SK-N-SH (cell line): ENCODE results near the gene TMEM126B. TPM values are rescaled to one million over a fixed set of nuclear protein-coding genes. Genes with fewer than 3 reads are reported as not detected.

ENCODE experiments used
- CTCF ChIA-PET: fragments of 300-600, 350-600 bp; formaldehyde crosslinking; extraction: SDS; loops from one replicate; lab custom pipeline; 2021; lab: Yijun Ruan, JAX
- POLR2A ChIA-PET: fragments of 350-600 bp; sonication (Branson Sonifier 250); formaldehyde crosslinking; extraction: SDS; loops from one replicate; lab custom pipeline; 2020; ENCODE audit warnings: antibody characterized with exemption, inconsistent platforms; lab: Yijun Ruan, JAX
- DNase-seq: peaks from one replicate; pipeline ENCODE4 v3.0.0; 2012
- H2AFZ ChIP-seq: fragments of 200-600 bp; sonication (generic); 2 replicates; pipeline ENCODE4 v1.8.1; 2016; ENCODE audit warnings: antibody characterized with exemption, mild to moderate bottlenecking, low read depth
- H3F3A ChIP-seq: fragments of 200-600 bp; sonication (generic); replicated peaks from 2 replicates; pipeline ENCODE3; 2016; ENCODE audit warnings: antibody characterized with exemption, mild to moderate bottlenecking; ENCODE audit not compliant: insufficient read depth
- H3K27ac ChIP-seq, 2 experiments: fragments of 200-500 bp in 1 of 2; fragments of 200-600 bp in 1 of 2; sonication (Bioruptor generic) in 1 of 2; sonication (generic), shearing (Covaris generic) in 1 of 2; 2 replicates each; pipeline versions ENCODE4 v1.5.1 to v1.6.1; 2014 to 2016; ENCODE audit warnings: low read depth in 2 of 2, inconsistent platforms in 1 of 2, low read length in 1 of 2, mild to moderate bottlenecking in 1 of 2, mixed read lengths in 1 of 2
- H3K27me3 ChIP-seq: fragments of 200-600 bp; sonication (generic), shearing (Covaris generic); 2 replicates; pipeline ENCODE4 v1.6.1; 2016; ENCODE audit warnings: mixed run types; ENCODE audit not compliant: insufficient read depth
- H3K36me3 ChIP-seq, 2 experiments: fragments of 200-500 bp in 1 of 2; fragments of 200-600 bp in 1 of 2; sonication (Bioruptor generic) in 1 of 2; sonication (generic) in 1 of 2; replicated peaks in 1 of 2; 2 replicates each; pipeline versions ENCODE3 to v1.5.1; 2014 to 2016; ENCODE audit warnings: low read length in 1 of 2, mild to moderate bottlenecking in 1 of 2; ENCODE audit not compliant: insufficient read depth in 2 of 2, control insufficient read depth in 1 of 2
- H3K4me1 ChIP-seq, 2 experiments: fragments of 200-500 bp in 1 of 2; fragments of 200-600 bp in 1 of 2; sonication (Bioruptor generic) in 1 of 2; sonication (generic), shearing (Covaris generic) in 1 of 2; 2 replicates each; pipeline versions ENCODE4 v1.5.1 to v1.6.1; 2014 to 2016; ENCODE audit warnings: low read depth in 1 of 2, low read length in 1 of 2, mixed run types in 1 of 2; ENCODE audit not compliant: insufficient read depth in 2 of 2, control insufficient read depth in 1 of 2
- H3K4me2 ChIP-seq: fragments of 200-600 bp; sonication (generic), shearing (Covaris generic); 2 replicates; pipeline ENCODE4 v1.6.1; 2017; ENCODE audit warnings: mixed run types
- H3K4me3 ChIP-seq, 2 experiments: fragments of 200-500 bp in 1 of 2; fragments of 200-600 bp in 1 of 2; sonication (Bioruptor generic) in 1 of 2; sonication (generic), shearing (Covaris generic) in 1 of 2; 2 replicates each; pipeline versions ENCODE4 v1.5.1 to v1.8.1; 2014 to 2016; ENCODE audit warnings: low read depth in 2 of 2, inconsistent platforms in 1 of 2, low read length in 1 of 2, mild to moderate bottlenecking in 1 of 2, mixed read lengths in 1 of 2, moderate library complexity in 1 of 2
- H3K79me2 ChIP-seq: fragments of 200-600 bp; sonication (generic); 2 replicates; pipeline ENCODE4 v1.8.1; 2017; ENCODE audit warnings: mild to moderate bottlenecking; ENCODE audit not compliant: insufficient read depth
- H3K9ac ChIP-seq: fragments of 200-600 bp; sonication (generic); 2 replicates; pipeline ENCODE4 v1.6.1; 2017; ENCODE audit warnings: mixed run types
- H3K9me2 ChIP-seq: fragments of 200-600 bp; sonication (generic); 2 replicates; pipeline ENCODE4 v1.6.1; 2017; ENCODE audit warnings: mixed run types
- H3K9me3 ChIP-seq: fragments of 200-600 bp; sonication (generic); 2 replicates; pipeline ENCODE4 v1.6.1; 2017; ENCODE audit warnings: mixed run types, mild to moderate bottlenecking, moderate library complexity
- H4K20me1 ChIP-seq: fragments of 200-600 bp; sonication (generic); 2 replicates; pipeline ENCODE4 v1.6.1; 2017; ENCODE audit warnings: mild to moderate bottlenecking, mixed run types; ENCODE audit not compliant: insufficient read depth
- CTCF ChIP-seq: fragments of 200-600 bp; sonication (generic); IDR thresholded peaks from 2 replicates; pipeline ENCODE4 v1.6.1; 2017; ENCODE audit warnings: antibody characterized with exemption, mild to moderate bottlenecking, moderate library complexity
- ELF1 ChIP-seq: IDR thresholded peaks from 2 replicates; pipeline ENCODE4 v1.4.0; 2012
- EP300 ChIP-seq, 2 experiments: IDR thresholded peaks; 2 replicates each; pipeline versions ENCODE4 v1.4.0 to v1.6.1; 2012; ENCODE audit warnings: borderline replicate concordance in 1 of 2, low read depth in 1 of 2, low read length in 1 of 2
- FOSL2 ChIP-seq: IDR thresholded peaks from 2 replicates; pipeline ENCODE4 v1.4.0; 2012; ENCODE audit warnings: low read depth, mild to moderate bottlenecking, moderate library complexity, borderline replicate concordance
- FOXJ3 ChIP-seq: sonication (generic); formaldehyde crosslinking; IDR thresholded peaks from 2 replicates; pipeline ENCODE4 v1.5.1; 2020; ENCODE audit warnings: mild to moderate bottlenecking, missing genetic modification reagents
- FOXM1 ChIP-seq: IDR thresholded peaks from 2 replicates; pipeline ENCODE4 v1.4.0; 2012; ENCODE audit warnings: low read depth, mild to moderate bottlenecking
- GATA2 ChIP-seq: sonication (generic); formaldehyde crosslinking; IDR thresholded peaks from 2 replicates; pipeline ENCODE4 v1.5.0; 2020; ENCODE audit warnings: mild to moderate bottlenecking, missing genetic modification reagents
- MAX ChIP-seq: IDR thresholded peaks from 2 replicates; pipeline ENCODE4 v1.4.0; 2012; ENCODE audit warnings: low read depth
- MXI1 ChIP-seq: IDR thresholded peaks from 2 replicates; pipeline ENCODE4 v1.6.1; 2012; ENCODE audit warnings: mild to moderate bottlenecking, low read depth, low read length, improper control_type of control experiment
- NRF1 ChIP-seq: IDR thresholded peaks from 2 replicates; pipeline ENCODE4 v1.6.1; 2012; ENCODE audit warnings: low read depth, mild to moderate bottlenecking, low read length
- POLR2AphosphoS5 ChIP-seq: IDR thresholded peaks from 2 replicates; pipeline ENCODE4 v1.6.1; 2012; ENCODE audit warnings: low read depth, low read length
- RAD21 ChIP-seq: IDR thresholded peaks from 2 replicates; pipeline ENCODE4 v1.6.1; 2012; ENCODE audit warnings: mild to moderate bottlenecking, low read length
- RCOR1 ChIP-seq: fragments of 150-350 bp; IDR thresholded peaks from 2 replicates; pipeline ENCODE4 v1.6.1; 2017; ENCODE audit warnings: antibody characterized with exemption, low read length
- RFX5 ChIP-seq: IDR thresholded peaks from 2 replicates; pipeline ENCODE4 v1.6.1; 2012; ENCODE audit warnings: mild to moderate bottlenecking, improper control_type of control experiment, low read length
- RXRA ChIP-seq: IDR thresholded peaks from 2 replicates; pipeline ENCODE4 v1.4.0; 2012; ENCODE audit warnings: low read depth, mild to moderate bottlenecking, borderline replicate concordance
- SIN3A ChIP-seq: IDR thresholded peaks from 2 replicates; pipeline ENCODE4 v1.6.1; 2012; ENCODE audit warnings: low read depth, mild to moderate bottlenecking, low read length, moderate library complexity, borderline replicate concordance
- TAF1 ChIP-seq: IDR thresholded peaks from 2 replicates; pipeline ENCODE4 v1.6.1; 2012; ENCODE audit warnings: low read depth, mild to moderate bottlenecking, low read length, moderate library complexity, borderline replicate concordance
- TCF12 ChIP-seq: IDR thresholded peaks from 2 replicates; pipeline ENCODE4 v1.4.0; 2012
- USF1 ChIP-seq: IDR thresholded peaks from 2 replicates; pipeline ENCODE4 v1.4.0; 2012; ENCODE audit warnings: low read depth, borderline replicate concordance
- YY1 ChIP-seq: IDR thresholded peaks from 2 replicates; pipeline ENCODE4 v1.4.0; 2012; ENCODE audit warnings: low read depth, mild to moderate bottlenecking
- ZBTB33 ChIP-seq: IDR thresholded peaks from 2 replicates; pipeline ENCODE4 v1.4.0; 2012; ENCODE audit warnings: low read depth, borderline replicate concordance
- WGBS: methylation state at CpG from one replicate; pipeline ENCODE4 v1.1.6; 2017; ENCODE audit warnings: low lambda C conversion rate; 5-methylcytosine and 5-hydroxymethylcytosine counted together
- polyA plus RNA-seq, 3 experiments: library from polyadenylated mRNA; depleted of rRNA; stranded (reverse); fragments of >200 nt; gene quantifications; 2 replicates each; pipeline ENCODE4 v1.2.3, GENCODE V29; 2012

Gene TMEM126B
- polyA plus RNA-seq, 1 of the 3 experiments (the other 2 are of a cell fraction), result 27.7 TPM

- TF ChIP-seq CTCF (no peak), GATA2 (CRISPR knock-in tag) (no peak), POLR2AphosphoS5 (peak; percentile 97)
- TF ChIP-seq, all 33 proteins: peak for 10
Observed at GRCh38 chr11:85664615-85665481, 36.5 kb downstream of the TMEM126B start, which contains the start of gene CREBZF (continued).

- H3K79me2 ChIP-seq, result peaks cover 39% of the 10 kb centered on the region
- CTCF ChIA-PET, result interaction anchor here (2.0 kb wide), 1 partner anchor 29 kb away, joined by 4 read pairs; no protein-coding TSS in a partner anchor
- WGBS, result 79% methylated on average over 5 of the region's 5 CpGs
- POLR2A ChIA-PET, result no interaction called here
- no peak overlapping the region for H3K9ac ChIP-seq
- H3K36me3 ChIP-seq, result peaks cover 27% of the 10 kb centered on the region in 2 experiments
- H3K27ac ChIP-seq, result peak overlapping the region in 1 of 2 experiments; percentile 95; a peak in 1 of 4 replicates
- H3K4me3 ChIP-seq, result no peak overlapping the region
- H3K4me2 ChIP-seq, result no peak overlapping the region
- no peaks in the 10 kb centered on the region for H3K9me3 ChIP-seq
- no peak for DNase-seq
- no peaks in the 10 kb centered on the region for H3K27me3 ChIP-seq
- H4K20me1 ChIP-seq, result peaks cover 36% of the 10 kb centered on the region
- H3K4me1 ChIP-seq, result peaks cover 9 to 13% of the 10 kb centered on the region in 2 experiments; a peak in 3 of 4 replicates
- TF ChIP-seq ELF1 (no peak), RCOR1 (no peak), RXRA (no peak), USF1 (no peak), FOXJ3 (CRISPR knock-in tag) (no peak), SIN3A (no peak), GATA2 (CRISPR knock-in tag) (no peak), FOSL2 (no peak)
- H3F3A ChIP-seq, result no peaks in the 10 kb centered on the region
- H3K9me2 ChIP-seq, result 0 out of 2 replicates have a peak, but pooled peaks cover 3% of the 10 kb centered on the region
- peak overlapping the region; percentile 86; the same call in 1 of the 2 replicates for H2AFZ ChIP-seq
Observed at GRCh38 chr11:85665733-85666132, 37.3 kb downstream of the TMEM126B start.

- ChIA-PET CTCF (no interaction called here), POLR2A (no interaction called here)
- 0 out of 2 replicates have a peak, but pooled peaks cover 3% of the 10 kb centered on the region for H3K9me2 ChIP-seq
- no peak overlapping the region for H2AFZ ChIP-seq
- DNase-seq, result no peak
- H3K4me1 ChIP-seq, result peaks cover 0 to 4% of the 10 kb centered on the region in 2 experiments; a peak in 2 of 4 replicates
- H3K27ac ChIP-seq, result no peak overlapping the region
- H3K9ac ChIP-seq, result no peak overlapping the region
- H3K9me3 ChIP-seq, result no peaks in the 10 kb centered on the region
- H3K27me3 ChIP-seq, result no peaks in the 10 kb centered on the region
- H3K4me3 ChIP-seq, result no peak overlapping the region
- TF ChIP-seq RXRA (no peak), ZBTB33 (no peak), FOSL2 (no peak), NRF1 (no peak), RCOR1 (no peak), EP300 (IDR thresholded peaks at IDR 0.05; ENCODE audit: borderline replicate concordance in 1 of 2, low read depth in 1 of 2, low read length in 1 of 2) (no peak), TAF1 (no peak), MXI1 (no peak), RAD21 (no peak), RFX5 (no peak), TCF12 (no peak), YY1 (no peak), MAX (no peak), FOXM1 (no peak)
- H3K36me3 ChIP-seq, result peaks cover 17 to 18% of the 10 kb centered on the region in 2 experiments
- H3K79me2 ChIP-seq, result peaks cover 30% of the 10 kb centered on the region
- no peak overlapping the region for H3K4me2 ChIP-seq
- peaks cover 26% of the 10 kb centered on the region for H4K20me1 ChIP-seq
- 84% methylated on average over 3 of the region's 3 CpGs for WGBS
- H3F3A ChIP-seq, result no peaks in the 10 kb centered on the region
Observed at GRCh38 chr11:85666687-85667086, 38.3 kb downstream of the TMEM126B start.
